GM12891 (cell line): Measurements from ENCODE around the gene OR4N2. TPM values are rescaled to one million over a fixed set of nuclear protein-coding genes. Genes with fewer than 3 reads are reported as not detected.
A peak's percentile ranks its signal among the peaks of the same experiment; 100 is the strongest.
"Not testable (repeated sequence)": the region's sequence is repeated elsewhere in the genome, so short reads cannot be mapped to it uniquely, and the experiment has no call there.

ENCODE experiments used
- DNase-seq: peaks from one replicate; pipeline ENCODE4 v3.0.0; 2011; ENCODE audit warnings: low spot score; ENCODE audit not compliant: insufficient read length
- FAIRE-seq: peaks from 2 replicates; lab custom pipeline; 2011; peaks lifted over from hg19 to GRCh38; lab: Jason Lieb, UNC
- PAX5 ChIP-seq: IDR thresholded peaks from 2 replicates; pipeline ENCODE4 v1.6.1; 2011; ENCODE audit warnings: low read length, moderate library complexity, mild to moderate bottlenecking; ENCODE audit not compliant: insufficient read depth, severe bottlenecking
- POLR2A ChIP-seq: IDR thresholded peaks from 2 replicates; pipeline ENCODE4 v1.6.1; 2011; ENCODE audit warnings: low read depth, low read length, control low read depth
- POLR2AphosphoS5 ChIP-seq: IDR thresholded peaks from 2 replicates; pipeline ENCODE4 v1.6.1; 2011; ENCODE audit warnings: low read depth, low read length, control low read depth
- POU2F2 ChIP-seq: IDR thresholded peaks from 2 replicates; pipeline ENCODE4 v1.6.1; 2011; ENCODE audit warnings: low read depth, mild to moderate bottlenecking, control low read depth, low read length, moderate library complexity
- SPI1 ChIP-seq: IDR thresholded peaks from 2 replicates; pipeline ENCODE4 v1.6.1; 2011; ENCODE audit warnings: low read depth, low read length, control low read depth
- TAF1 ChIP-seq: IDR thresholded peaks from 2 replicates; pipeline ENCODE4 v1.6.1; 2011; ENCODE audit warnings: low read depth, low read length, control low read depth
- polyA plus RNA-seq: library from polyadenylated mRNA; unstranded; fragments of >200 nt; gene quantifications from one replicate; pipeline ENCODE4 v1.2.1, GENCODE V29; 2012; ENCODE audit warnings: low read depth, missing spikeins, inconsistent platforms; ENCODE audit not compliant: missing spikeins

The OR4N2 gene
- polyA plus RNA-seq, result not detected

- DNase-seq, FAIRE-seq: not testable (repeated sequence)
Observed at GRCh38 chr14:19803470-19803869, at the start of gene OR4N2. TSS of gene OR4N2 (plus strand) at chr14:19803770. CDS start at chr14:19827449, 23,679 bp downstream.

GRCh38 chr14:19754172-19754571 lies 49.4 kb upstream of the OR4N2 start:
- FAIRE-seq (no peak), DNase-seq (no peak)
- no peak for TF ChIP-seq PAX5
- TF ChIP-seq POLR2AphosphoS5, result no peak
- no peak for TF ChIP-seq POLR2A
- TF ChIP-seq TAF1, result no peak
- TF ChIP-seq SPI1, result no peak
- TF ChIP-seq POU2F2, result no peak

GRCh38 chr14:19771491-19771890 lies 32.1 kb upstream of the OR4N2 start:
- DNase-seq, FAIRE-seq: not testable (repeated sequence)

GRCh38 chr14:19771895-19772430 lies 31.6 kb upstream of the OR4N2 start:
- FAIRE-seq (no peak), DNase-seq (no peak)
- TF ChIP-seq SPI1, result no peak
- TF ChIP-seq PAX5, result no peak
- no peak for TF ChIP-seq TAF1
- TF ChIP-seq POU2F2, result no peak
- TF ChIP-seq POLR2A, result no peak
- no peak for TF ChIP-seq POLR2AphosphoS5

- FAIRE-seq, DNase-seq: not testable (repeated sequence)
- peak; percentile 67; the same call in 1 of the 2 replicates for TF ChIP-seq SPI1
Observed at GRCh38 chr14:19772454-19772853, 31.1 kb upstream of the OR4N2 start.

GRCh38 chr14:19773204-19773603 lies 30.4 kb upstream of the OR4N2 start, which contains the start of gene OR4M1:
TSS of gene OR4M1 (plus strand) at chr14:19773504. CDS start at chr14:19780323, 6,819 bp downstream.
- DNase-seq, FAIRE-seq: not testable (repeated sequence)

- TF ChIP-seq POU2F2 (no peak), POLR2AphosphoS5 (no peak), PAX5 (no peak), TAF1 (no peak), SPI1 (no peak), POLR2A (no peak)
- FAIRE-seq, result no peak
- DNase-seq, result no peak
Observed at GRCh38 chr14:19775587-19775986, 28.0 kb upstream of the OR4N2 start.

- DNase-seq, FAIRE-seq: not testable (repeated sequence)
Observed at GRCh38 chr14:19785848-19786247, 17.7 kb upstream of the OR4N2 start.

GRCh38 chr14:19787318-19787717 lies 16.3 kb upstream of the OR4N2 start:
- not testable (repeated sequence) for FAIRE-seq, DNase-seq

GRCh38 chr14:19788150-19788549 lies 15.4 kb upstream of the OR4N2 start:
- DNase-seq, FAIRE-seq: not testable (repeated sequence)

- not testable (repeated sequence) for DNase-seq, FAIRE-seq
Observed at GRCh38 chr14:19796520-19797108, 7.0 kb upstream of the OR4N2 start.

- TF ChIP-seq POU2F2 (no peak), PAX5 (no peak), POLR2AphosphoS5 (no peak)
- FAIRE-seq (no peak), DNase-seq (no peak)
Observed at GRCh38 chr14:19799880-19800279, 3.7 kb upstream of the OR4N2 start.
